ENCODE results near the gene PARP4. TPM values are rescaled to one million over a fixed set of nuclear protein-coding genes. Genes with fewer than 3 reads are reported as not detected.
A peak's percentile ranks its signal among the peaks of the same experiment; 100 is the strongest.
"Not testable (repeated sequence)": the region's sequence is repeated elsewhere in the genome, so short reads cannot be mapped to it uniquely, and the experiment has no call there.

The PARP4 gene
- 10 to 100 TPM in 1 of 4 donors, 1 to 10 TPM in 3; 6.9 to 11.6 (median 7.6) TPM for total RNA-seq

- ATAC-seq (peak; percentile 85 to 88), DNase-seq (peak; percentile 40 to 50)
- intact Hi-C loops (cut with DNase I; ENCODE audit: low total_unique reads) (no loop called here), in situ Hi-C loops (cut with MboI; ENCODE audit: low sequenced_read_pairs in 4 of 4) (no loop called here)
- no peaks in the 10 kb centered on the region for H3K27me3 ChIP-seq
- H3K4me1 ChIP-seq = peaks cover 0 to 5% of the 10 kb centered on the region in 2 donors
- H3K36me3 ChIP-seq = no peaks in the 10 kb centered on the region
- no peaks in the 10 kb centered on the region for H3K9me3 ChIP-seq
- peak within 1 kb of the TSS; percentile 71 to 97 (median 82) for H3K4me3 ChIP-seq
- peak within 1 kb of the TSS; percentile 75 to 81 (median 78) for H3K27ac ChIP-seq
- TF ChIP-seq POLR2A (IDR thresholded peaks at IDR 0.05) = peak; percentile 32 to 38
- no peak for TF ChIP-seq CTCF (IDR thresholded peaks at IDR 0.05 in 4 of 5, conservative IDR thresholded peaks at IDR 0.05 in 1 of 5)
Observed at GRCh38 chr13:24512197-24512907, at the start of gene PARP4. PARP4 (minus strand) TSS chr13:24512778; CDS start chr13:24503776, 9,002 bp downstream.

GRCh38 chr13:24560579-24561187 is 48.1 kb upstream of the PARP4 start:
- DNase-seq; H3K4me3 ChIP-seq; H3K9me3 ChIP-seq; H3K36me3 ChIP-seq; H3K27ac ChIP-seq; intact Hi-C loops (cut with DNase I; ENCODE audit: low total_unique reads); ATAC-seq; H3K27me3 ChIP-seq; in situ Hi-C loops (cut with MboI; ENCODE audit: low sequenced_read_pairs in 4 of 4); H3K4me1 ChIP-seq: not testable (repeated sequence)

GRCh38 chr13:24559431-24560218 is 47.0 kb upstream of the PARP4 start:
- H3K4me1 ChIP-seq; H3K27me3 ChIP-seq; in situ Hi-C loops (cut with MboI; ENCODE audit: low sequenced_read_pairs in 4 of 4); ATAC-seq; H3K36me3 ChIP-seq; H3K4me3 ChIP-seq; intact Hi-C loops (cut with DNase I; ENCODE audit: low total_unique reads); DNase-seq; H3K27ac ChIP-seq; H3K9me3 ChIP-seq: not testable (repeated sequence)

GRCh38 chr13:24557081-24557480 is 44.5 kb upstream of the PARP4 start:
- H3K27me3 ChIP-seq = no peaks in the 10 kb centered on the region
- no peaks in the 10 kb centered on the region for H3K4me1 ChIP-seq
- H3K4me3 ChIP-seq = no peak overlapping the region
- TF ChIP-seq CTCF (IDR thresholded peaks at IDR 0.05 in 4 of 5, conservative IDR thresholded peaks at IDR 0.05 in 1 of 5) = no peak
- no peak overlapping the region for H3K27ac ChIP-seq
- DNase-seq = no peak
- ATAC-seq = no peak
- intact Hi-C loops (cut with DNase I; ENCODE audit: low total_unique reads) = no loop called here
- no peaks in the 10 kb centered on the region for H3K9me3 ChIP-seq
- H3K36me3 ChIP-seq = no peaks in the 10 kb centered on the region
- in situ Hi-C loops (cut with MboI; ENCODE audit: low sequenced_read_pairs in 4 of 4) = no loop called here

GRCh38 chr13:24553892-24554291 is 41.3 kb upstream of the PARP4 start:
- H3K27me3 ChIP-seq; H3K9me3 ChIP-seq; in situ Hi-C loops (cut with MboI; ENCODE audit: low sequenced_read_pairs in 4 of 4); H3K4me1 ChIP-seq; H3K36me3 ChIP-seq; H3K4me3 ChIP-seq; DNase-seq; intact Hi-C loops (cut with DNase I; ENCODE audit: low total_unique reads); ATAC-seq; H3K27ac ChIP-seq: not testable (repeated sequence)

GRCh38 chr13:24541476-24542352 is 29.1 kb upstream of the PARP4 start:
- H3K9me3 ChIP-seq; ATAC-seq; H3K27ac ChIP-seq; intact Hi-C loops (cut with DNase I; ENCODE audit: low total_unique reads); in situ Hi-C loops (cut with MboI; ENCODE audit: low sequenced_read_pairs in 4 of 4); H3K4me1 ChIP-seq; DNase-seq; H3K36me3 ChIP-seq: not testable (repeated sequence)
- Histone ChIP-seq H3K27me3 (peaks cover 10 to 27% (median 14%) of the 10 kb centered on the region in 3 donors), H3K4me3 (peak overlapping the region; percentile 30 to 53 (median 45))

Measured in gastrocnemius medialis (tissue), 4 donors.